MCF 10A (cell line): ENCODE data around the gene PDE1A. TPM values are rescaled to one million over a fixed set of nuclear protein-coding genes. Genes with fewer than 3 reads are reported as not detected.

Experiments used
- BruUV-seq: library from RNA; stranded (reverse); fragments of 400-500 nt; replicated peaks from 2 replicates; lab custom pipeline; 2021; lab: Mats Ljungman, UMichigan
- CTCF ChIA-PET: fragments of 300-600 bp; sonication (Branson Sonifier 250); formaldehyde crosslinking; extraction: SDS; loops from one replicate; lab custom pipeline; 2021; ENCODE audit warnings: antibody characterized with exemption, inconsistent platforms; lab: Yijun Ruan, JAX
- POLR2A ChIA-PET: fragments of 300-600, 350-650 bp; sonication (Branson Sonifier 250); formaldehyde crosslinking; extraction: SDS; loops from one replicate; lab custom pipeline; 2020; ENCODE audit warnings: antibody characterized with exemption, inconsistent platforms; lab: Yijun Ruan, JAX
- DNase-seq: peaks from one replicate; pipeline ENCODE4 v3.0.0-alpha.2; 2018; ENCODE audit not compliant: unreplicated experiment
- H3K27ac Mint-ChIP-seq: one replicate; pipeline ENCODE4 v1.8.0; 2022; ENCODE audit warnings: mild to moderate bottlenecking, low read depth, mixed read lengths; ENCODE audit not compliant: unreplicated experiment
- H3K27me3 Mint-ChIP-seq: one replicate; pipeline ENCODE4 v1.8.0; 2022; ENCODE audit warnings: mixed read lengths; ENCODE audit not compliant: insufficient read depth, unreplicated experiment
- H3K36me3 Mint-ChIP-seq: one replicate; pipeline ENCODE4 v1.8.0; 2022; ENCODE audit warnings: mild to moderate bottlenecking, moderate library complexity, mixed read lengths; ENCODE audit not compliant: insufficient read depth, unreplicated experiment
- H3K4me1 Mint-ChIP-seq: one replicate; pipeline ENCODE4 v1.8.0; 2022; ENCODE audit warnings: mixed read lengths; ENCODE audit not compliant: insufficient read depth, unreplicated experiment
- H3K4me3 Mint-ChIP-seq: one replicate; pipeline ENCODE4 v1.8.0; 2022; ENCODE audit warnings: mild to moderate bottlenecking, moderate library complexity, mixed read lengths; ENCODE audit not compliant: unreplicated experiment
- H3K9me3 Mint-ChIP-seq: one replicate; pipeline ENCODE4 v1.8.0; 2022; ENCODE audit warnings: mixed read lengths; ENCODE audit not compliant: unreplicated experiment
- intact Hi-C: fragments of 100-400 bp; cut with micrococcal nuclease; formaldehyde crosslinking; loops from 2 replicates; pipeline ENCODE4 v1.14.1; 2022
- total RNA-seq: library from RNA; stranded (reverse); gene quantifications from 2 replicates; pipeline ENCODE4 v1.2.3, GENCODE V29; 2022
- TF ChIP-seq, protein P1 (sequence below): fragments of 200-600 bp; IDR thresholded peaks from one replicate; pipeline ENCODE4 v1.8.0; 2022; ENCODE audit warnings: antibody characterized with exemption, mild to moderate bottlenecking; ENCODE audit not compliant: unreplicated experiment

Gene PDE1A
- total RNA-seq, 1 experiment from 2014 or later, result 0.30 TPM

DNA sequence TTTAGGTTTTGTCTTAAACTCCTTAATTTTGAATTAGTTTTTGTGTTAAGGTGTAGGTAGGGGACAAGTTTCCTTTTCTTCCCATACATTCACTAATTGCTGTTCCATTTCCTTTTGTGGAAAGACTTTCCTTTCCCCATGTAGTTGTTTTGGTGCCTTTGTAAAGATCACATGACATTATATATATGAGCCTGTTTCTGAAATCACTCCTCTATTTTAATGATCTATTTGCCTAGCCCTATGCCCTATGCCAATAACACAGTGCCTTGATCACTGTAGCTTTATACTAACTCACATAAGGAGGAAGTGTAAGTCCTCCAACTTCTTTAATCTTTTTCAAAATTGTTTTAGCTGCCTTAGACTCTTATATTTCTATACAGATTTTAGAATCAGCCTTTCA, 229.3 kb downstream of the PDE1A start:
- ChIA-PET POLR2A (no interaction called here), CTCF (no interaction called here)
- Mint-ChIP-seq H3K36me3 (no peaks in the 10 kb centered on the region), H3K27ac (no peak overlapping the region), H3K9me3 (no peaks in the 10 kb centered on the region), H3K27me3 (no peaks in the 10 kb centered on the region), H3K4me1 (no peaks in the 10 kb centered on the region), H3K4me3 (no peak overlapping the region)
- TF ChIP-seq, protein P1, sequence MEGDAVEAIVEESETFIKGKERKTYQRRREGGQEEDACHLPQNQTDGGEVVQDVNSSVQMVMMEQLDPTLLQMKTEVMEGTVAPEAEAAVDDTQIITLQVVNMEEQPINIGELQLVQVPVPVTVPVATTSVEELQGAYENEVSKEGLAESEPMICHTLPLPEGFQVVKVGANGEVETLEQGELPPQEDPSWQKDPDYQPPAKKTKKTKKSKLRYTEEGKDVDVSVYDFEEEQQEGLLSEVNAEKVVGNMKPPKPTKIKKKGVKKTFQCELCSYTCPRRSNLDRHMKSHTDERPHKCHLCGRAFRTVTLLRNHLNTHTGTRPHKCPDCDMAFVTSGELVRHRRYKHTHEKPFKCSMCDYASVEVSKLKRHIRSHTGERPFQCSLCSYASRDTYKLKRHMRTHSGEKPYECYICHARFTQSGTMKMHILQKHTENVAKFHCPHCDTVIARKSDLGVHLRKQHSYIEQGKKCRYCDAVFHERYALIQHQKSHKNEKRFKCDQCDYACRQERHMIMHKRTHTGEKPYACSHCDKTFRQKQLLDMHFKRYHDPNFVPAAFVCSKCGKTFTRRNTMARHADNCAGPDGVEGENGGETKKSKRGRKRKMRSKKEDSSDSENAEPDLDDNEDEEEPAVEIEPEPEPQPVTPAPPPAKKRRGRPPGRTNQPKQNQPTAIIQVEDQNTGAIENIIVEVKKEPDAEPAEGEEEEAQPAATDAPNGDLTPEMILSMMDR, result no peak
- BruUV-seq, result no TSS peak
- DNase-seq, result no peak
- intact Hi-C loops, result no loop called here

DNA sequence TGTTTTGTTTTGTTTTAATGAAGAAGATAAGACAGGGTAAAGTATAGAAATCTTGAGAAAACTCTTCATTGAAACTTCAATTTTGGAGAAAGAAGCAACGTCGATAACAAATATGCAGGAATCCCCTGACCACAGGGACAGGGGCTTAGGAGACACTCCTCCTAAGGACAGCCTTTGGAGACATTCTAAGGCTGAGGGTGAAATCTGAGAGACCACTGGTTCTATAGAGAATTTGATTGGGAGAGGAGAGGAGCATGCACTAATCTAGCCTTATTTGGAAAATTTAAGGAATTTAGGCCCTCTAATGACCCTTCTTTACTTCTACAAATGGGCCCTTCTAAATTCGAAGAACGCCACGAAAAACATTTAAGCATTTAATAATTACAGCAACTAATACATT, 233.5 kb downstream of the PDE1A start:
- BruUV-seq, result no TSS peak
- TF ChIP-seq, protein P1, result no peak
- POLR2A ChIA-PET, result no interaction called here
- intact Hi-C loops, result no loop called here
- Mint-ChIP-seq H3K27ac (no peak overlapping the region), H3K27me3 (no peaks in the 10 kb centered on the region), H3K4me1 (no peaks in the 10 kb centered on the region), H3K36me3 (no peaks in the 10 kb centered on the region), H3K4me3 (no peak overlapping the region), H3K9me3 (no peaks in the 10 kb centered on the region)
- CTCF ChIA-PET, result interaction anchor here (4.3 kb wide), 1 partner anchor 456 kb away, joined by 35 read pairs; no protein-coding TSS in a partner anchor
- DNase-seq, result no peak

DNA sequence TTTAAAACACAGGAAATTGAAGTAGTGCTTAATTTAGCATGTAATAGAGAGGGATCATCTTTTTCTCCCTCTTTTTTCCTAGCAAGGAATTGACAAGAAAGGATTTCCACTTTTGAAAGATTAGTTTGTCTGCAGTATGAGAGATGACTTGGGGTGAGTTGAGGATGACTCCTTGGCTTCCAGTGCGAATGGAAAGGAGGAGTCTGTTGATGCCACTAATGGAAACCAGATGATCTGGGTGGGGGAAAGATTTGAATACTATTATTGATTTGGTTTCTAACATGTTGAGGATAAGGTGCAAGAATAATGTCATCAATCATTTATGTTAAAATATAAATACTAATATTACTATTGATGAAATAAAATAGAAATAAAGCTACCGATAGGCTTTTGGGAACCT, 235.8 kb downstream of the PDE1A start:
- H3K4me3 Mint-ChIP-seq, result no peak overlapping the region
- ChIA-PET CTCF (interaction anchor here (0.6 to 4.3 kb wide), 8 partner anchors 180 to 1084 kb away, joined by 3 to 35 read pairs (median 4); no protein-coding TSS in a partner anchor), POLR2A (no interaction called here)
- no peak for DNase-seq
- no TSS peak for BruUV-seq
- intact Hi-C loops, result no loop called here
- no peaks in the 10 kb centered on the region for H3K36me3 Mint-ChIP-seq
- no peaks in the 10 kb centered on the region for H3K27me3 Mint-ChIP-seq
- TF ChIP-seq, protein P1, result no peak
- no peak overlapping the region for H3K27ac Mint-ChIP-seq
- H3K9me3 Mint-ChIP-seq, result no peaks in the 10 kb centered on the region
- no peaks in the 10 kb centered on the region for H3K4me1 Mint-ChIP-seq

DNA sequence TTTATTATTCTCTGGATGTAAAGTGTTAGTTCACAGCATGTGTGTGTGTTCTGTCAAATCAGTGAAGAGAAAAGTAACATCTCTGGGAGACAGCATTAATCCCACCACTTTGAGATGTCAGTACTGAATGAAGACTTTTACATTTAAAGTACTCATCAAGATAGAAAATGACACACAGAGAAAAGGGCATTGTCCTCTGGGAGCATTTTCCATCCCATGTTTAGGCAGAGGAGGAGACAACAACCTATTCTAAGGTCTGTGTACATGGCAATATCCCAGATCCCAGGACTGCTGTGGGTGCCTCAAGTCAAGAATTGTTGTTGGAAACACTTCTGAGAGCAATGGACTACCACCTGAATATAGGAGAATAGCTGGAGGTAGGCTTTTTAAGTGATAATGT, 239.7 kb downstream of the PDE1A start:
- intact Hi-C loops, result loop anchor here (5.0 to 10.0 kb wide), 3 partner anchors 400 to 908 kb away; no protein-coding TSS in a partner anchor
- no peaks in the 10 kb centered on the region for H3K27me3 Mint-ChIP-seq
- POLR2A ChIA-PET, result interaction anchor here (1.1 to 1.2 kb wide), 2 partner anchors 113 to 462 kb away, joined by 3 to 4 read pairs; no protein-coding TSS in a partner anchor
- TF ChIP-seq, protein P1, result no peak
- peaks cover 8% of the 10 kb centered on the region for H3K9me3 Mint-ChIP-seq
- H3K4me3 Mint-ChIP-seq, result no peak overlapping the region
- H3K36me3 Mint-ChIP-seq, result no peaks in the 10 kb centered on the region
- no TSS peak for BruUV-seq
- CTCF ChIA-PET, result interaction anchor here (0.6 to 6.0 kb wide), 26 partner anchors 8 to 763 kb away, joined by 3 to 138 read pairs (median 3); no protein-coding TSS in a partner anchor
- H3K27ac Mint-ChIP-seq, result no peak overlapping the region
- DNase-seq, result no peak
- H3K4me1 Mint-ChIP-seq, result no peaks in the 10 kb centered on the region
